HepG2 (cell line): ENCODE data around the gene ETFA. TPM values are rescaled to one million over a fixed set of nuclear protein-coding genes. Genes with fewer than 3 reads are reported as not detected.

ENCODE experiments used
- CAMTA2 ChIP-seq: sonication (generic); formaldehyde crosslinking; IDR thresholded peaks from 2 replicates; pipeline ENCODE4 v1.4.0; 2020; ENCODE audit warnings: mild to moderate bottlenecking, missing genetic modification reagents, borderline replicate concordance
- CBX1 ChIP-seq: IDR thresholded peaks from one replicate; pipeline ENCODE4 v1.6.1; 2016; ENCODE audit warnings: antibody characterized with exemption, low read depth
- CHCHD3 ChIP-seq: sonication (generic); formaldehyde crosslinking; IDR thresholded peaks from 2 replicates; pipeline ENCODE4 v1.8.0; 2022; ENCODE audit warnings: mild to moderate bottlenecking, missing genetic modification reagents, moderate library complexity
- GTF3A ChIP-seq: sonication (generic); formaldehyde crosslinking; conservative IDR thresholded peaks from 2 replicates; pipeline ENCODE4 v1.4.0; 2020; ENCODE audit warnings: mild to moderate bottlenecking, missing genetic modification reagents
- IRF1 ChIP-seq: sonication (generic); formaldehyde crosslinking; IDR thresholded peaks from 2 replicates; pipeline ENCODE4 v1.4.0; 2020; ENCODE audit warnings: low read depth, mild to moderate bottlenecking, missing genetic modification reagents
- MAFK ChIP-seq, 2 experiments: IDR thresholded peaks in 1 of 2; conservative IDR thresholded peaks in 1 of 2; 2 replicates each; pipeline ENCODE4 v1.6.1; 2011; ENCODE audit warnings: improper control_type of control experiment in 2 of 2, low read length in 2 of 2
- MLXIP ChIP-seq: sonication (generic); formaldehyde crosslinking; IDR thresholded peaks from 2 replicates; pipeline ENCODE4 v1.9.0; 2021; ENCODE audit warnings: missing genetic modification reagents, borderline replicate concordance
- PREB ChIP-seq: sonication (generic); formaldehyde crosslinking; IDR thresholded peaks from 2 replicates; pipeline ENCODE4 v1.4.0; 2020; ENCODE audit warnings: missing genetic modification reagents
- SNAPC2 ChIP-seq: sonication (generic); formaldehyde crosslinking; IDR thresholded peaks from 2 replicates; pipeline ENCODE4 v1.8.1; 2022; ENCODE audit warnings: mild to moderate bottlenecking, missing genetic modification reagents
- XBP1 ChIP-seq: sonication (generic); formaldehyde crosslinking; IDR thresholded peaks from 2 replicates; pipeline ENCODE4 v1.5.0; 2020; ENCODE audit warnings: missing genetic modification reagents
- ZNF136 ChIP-seq: sonication (generic); formaldehyde crosslinking; IDR thresholded peaks from 2 replicates; pipeline ENCODE4 v1.8.1; 2022; ENCODE audit warnings: low read depth, mild to moderate bottlenecking, moderate library complexity, missing genetic modification reagents
- ZNF232 ChIP-seq: sonication (generic); formaldehyde crosslinking; IDR thresholded peaks from 2 replicates; pipeline ENCODE4 v1.4.0; 2020; ENCODE audit warnings: missing genetic modification reagents, borderline replicate concordance
- ZNF512B ChIP-seq: sonication (generic); formaldehyde crosslinking; IDR thresholded peaks from 2 replicates; pipeline ENCODE4 v1.5.1; 2020; ENCODE audit warnings: missing genetic modification reagents, mild to moderate bottlenecking, borderline replicate concordance
- ZXDC ChIP-seq: sonication (generic); formaldehyde crosslinking; IDR thresholded peaks from 2 replicates; pipeline ENCODE4 v1.5.0; 2020; ENCODE audit warnings: mild to moderate bottlenecking, missing genetic modification reagents
- polyA plus RNA-seq, 8 experiments: library from polyadenylated mRNA; depleted of rRNA in 3 of 8; stranded (reverse) in 7 of 8; unstranded in 1 of 8; fragments of >200 nt; fragmentation: Illumina TruSeq in 4 of 8; extraction: Trizol in 4 of 8; gene quantifications; 2 replicates each; pipeline versions ENCODE4 v1.2.1 to v1.2.3, GENCODE V29; 2011 to 2016; ENCODE audit warnings: low read depth in 4 of 8, missing spikeins in 1 of 8, mixed read lengths in 1 of 8; ENCODE audit not compliant: insufficient read depth in 1 of 8
- total RNA-seq, 5 experiments: library from RNA; depleted of rRNA; stranded (reverse); fragments of >200 nt; fragmentation: Illumina TruSeq; extraction: Trizol; gene quantifications; 2 replicates each; pipeline ENCODE4 v1.2.3, GENCODE V29; 2016; ENCODE audit warnings: low read depth in 1 of 5

ETFA gene
- total and polyA plus RNA-seq, 2 of the 13 experiments (the other 11 are each of a cell fraction or from before 2014, with no cell fraction given) = 291 to 396 TPM

- TF ChIP-seq IRF1 (CRISPR knock-in tag) (no peak), GTF3A (CRISPR knock-in tag) (no peak), ZNF512B (CRISPR knock-in tag) (no peak), SNAPC2 (0 out of 2 replicates have a peak, but pooled peaks have one; percentile 89), PREB (CRISPR knock-in tag) (no peak), CBX1 (peak; percentile 52), ZXDC (peak; percentile 62; the same call in 1 of the 2 replicates), ZNF232 (peak; percentile 35; the same call in 1 of the 2 replicates), CAMTA2 (CRISPR knock-in tag) (peak; percentile 88; the same call in 1 of the 2 replicates), ZNF136 (CRISPR knock-in tag) (0 out of 2 replicates have a peak, but pooled peaks have one; percentile 65), MAFK (conservative IDR thresholded peaks at IDR 0.05 in 1 of 2, IDR thresholded peaks at IDR 0.05 in 1 of 2; ENCODE audit: low read length in 2 of 2) (no peak), CHCHD3 (CRISPR knock-in tag) (peak; percentile 75; the same call in 1 of the 2 replicates), MLXIP (no peak), XBP1 (CRISPR knock-in tag) (no peak)
These were observed at the start of gene ETFA (continued) for GRCh38 chr15:76311100-76311953.
